Inferior parietal cortex (tissue), 1 donor: ENCODE data around the gene WDR82.
A peak's percentile ranks its signal among the peaks of the same experiment; 100 is the strongest.

Experiments used
- DNase-seq: peaks from one replicate; pipeline ENCODE4 v3.0.0-alpha.2; 2016; ENCODE audit errors: extremely low spot score

The WDR82 gene

GRCh38 chr3:52238193-52238760 lies 40.2 kb downstream of the WDR82 start:
- no peak for DNase-seq

GRCh38 chr3:52237657-52238172 lies 40.7 kb downstream of the WDR82 start:
- DNase-seq = peak; percentile 36

- DNase-seq = no peak
Measured at GRCh38 chr3:52237006-52237656, 41.3 kb downstream of the WDR82 start.

- DNase-seq = no peak
Measured at GRCh38 chr3:52236424-52236886, 42.0 kb downstream of the WDR82 start.

- DNase-seq = no peak
Measured at GRCh38 chr3:52234516-52235447, 43.7 kb downstream of the WDR82 start.

GRCh38 chr3:52233968-52234367 lies 44.5 kb downstream of the WDR82 start:
- no peak for DNase-seq

- DNase-seq = no peak
Measured at GRCh38 chr3:52233108-52233591, 45.3 kb downstream of the WDR82 start.

- no peak for DNase-seq
Measured at GRCh38 chr3:52232279-52233107, 46.0 kb downstream of the WDR82 start.

- DNase-seq = no peak
Measured at GRCh38 chr3:52231502-52232278, 46.8 kb downstream of the WDR82 start.

- no peak for DNase-seq
Measured at GRCh38 chr3:52230889-52231499, 47.5 kb downstream of the WDR82 start.

GRCh38 chr3:52230461-52230860 lies 48.0 kb downstream of the WDR82 start:
- no peak for DNase-seq

- DNase-seq = no peak
Measured at GRCh38 chr3:52229656-52230055, 48.8 kb downstream of the WDR82 start.

GRCh38 chr3:52228751-52229291 lies 49.6 kb downstream of the WDR82 start:
- DNase-seq = no peak

- no peak for DNase-seq
Measured at GRCh38 chr3:52228266-52228665, 50.2 kb downstream of the WDR82 start.

GRCh38 chr3:52227766-52228165 lies 50.7 kb downstream of the WDR82 start:
- no peak for DNase-seq

- no peak for DNase-seq
Measured at GRCh38 chr3:52227117-52227516, 51.3 kb downstream of the WDR82 start.

- no peak for DNase-seq
Measured at GRCh38 chr3:52226229-52226817, 52.1 kb downstream of the WDR82 start.

GRCh38 chr3:52225452-52226228 lies 52.8 kb downstream of the WDR82 start, which contains the start of gene TLR9:
TLR9 (minus strand) TSS chr3:52225645; CDS start chr3:52225529, 116 bp downstream.
- DNase-seq = no peak
